EH (cell line): ENCODE results near the gene SFI1.

Source experiments
- DNase-seq: peaks from one replicate; pipeline ENCODE4 v3.0.0-alpha.2; 2015; ENCODE audit warnings: low read depth

Gene SFI1

DNA sequence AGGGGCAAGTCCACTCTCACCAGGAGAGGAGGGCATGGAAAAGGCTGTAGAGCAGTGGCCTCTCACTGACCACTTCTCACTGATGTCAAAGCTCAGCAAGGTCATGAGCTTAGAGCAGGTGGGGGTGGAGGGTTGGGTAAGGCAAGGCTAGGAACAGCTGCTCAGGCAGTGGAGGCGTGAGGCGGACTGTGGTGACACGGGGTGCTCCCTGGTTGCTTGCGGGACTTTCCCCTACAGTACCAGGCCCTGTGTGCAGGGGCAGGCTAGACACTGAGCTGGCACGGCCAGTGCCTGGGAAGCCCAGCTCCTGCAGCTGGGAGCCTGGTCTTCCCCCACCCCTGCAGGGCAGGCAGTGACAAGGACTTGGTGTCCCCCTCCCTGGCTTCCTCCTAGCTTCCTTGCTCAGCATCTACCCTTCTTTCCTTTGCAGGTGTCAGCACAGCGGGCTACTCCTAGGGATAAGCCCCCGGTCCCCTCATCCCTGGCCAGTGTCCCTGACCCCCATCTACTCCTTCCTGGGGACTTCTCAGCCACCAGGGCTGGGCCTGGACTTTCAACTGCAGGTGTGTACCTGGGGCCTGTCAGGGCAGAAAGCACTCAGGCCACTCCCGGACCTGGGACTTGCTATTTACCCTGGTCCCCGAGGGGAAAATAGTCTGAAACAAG, 120.1 kb downstream of the SFI1 start:
- DNase-seq: no peak

- no peak for DNase-seq
Observed at GRCh38 chr22:31618057-31618456, 121.7 kb downstream of the SFI1 start.

- DNase-seq: no peak
Observed at GRCh38 chr22:31618471-31619176, 122.3 kb downstream of the SFI1 start.

- no peak for DNase-seq
Observed at GRCh38 chr22:31619611-31620300, 123.4 kb downstream of the SFI1 start.

DNA sequence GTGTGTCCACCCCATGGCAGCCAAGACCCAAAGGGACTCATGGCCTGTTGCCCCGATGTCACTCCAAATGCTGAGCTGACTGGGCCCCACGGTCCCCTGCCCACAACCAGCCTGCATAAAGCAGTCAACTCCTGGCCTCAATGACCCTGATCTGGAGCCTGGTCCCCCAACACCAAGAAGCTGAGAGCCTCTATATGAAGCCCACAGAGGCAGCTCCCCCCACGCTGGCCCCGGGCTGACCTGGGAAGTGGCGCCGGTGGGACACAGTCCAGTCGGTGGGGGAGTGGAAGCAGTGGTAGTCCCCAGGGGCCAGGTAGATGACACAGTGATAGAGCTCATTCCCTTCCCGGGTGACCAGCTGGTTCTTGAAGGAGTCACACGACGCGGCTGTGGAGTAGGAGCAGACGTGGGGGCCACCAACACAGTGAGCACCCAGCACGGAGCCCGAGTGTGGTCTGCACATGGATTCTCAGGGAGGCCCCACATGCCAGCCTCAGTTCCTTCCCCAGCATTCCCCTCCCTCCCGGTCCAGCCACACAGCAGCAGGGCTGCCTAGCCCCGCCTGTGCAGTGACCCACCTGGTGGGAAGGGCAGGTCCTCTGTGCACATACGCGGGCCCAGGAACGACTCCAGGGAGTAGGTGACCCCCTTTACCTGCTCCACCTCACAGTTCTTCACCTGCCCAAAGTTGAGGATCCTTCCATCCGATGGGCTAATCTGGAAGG, 124.6 kb downstream of the SFI1 start:
- no peak for DNase-seq

- DNase-seq: no peak
Observed at GRCh38 chr22:31621507-31622124, 125.3 kb downstream of the SFI1 start.

- no peak for DNase-seq
Observed at GRCh38 chr22:31622980-31623379, 126.6 kb downstream of the SFI1 start.

DNA sequence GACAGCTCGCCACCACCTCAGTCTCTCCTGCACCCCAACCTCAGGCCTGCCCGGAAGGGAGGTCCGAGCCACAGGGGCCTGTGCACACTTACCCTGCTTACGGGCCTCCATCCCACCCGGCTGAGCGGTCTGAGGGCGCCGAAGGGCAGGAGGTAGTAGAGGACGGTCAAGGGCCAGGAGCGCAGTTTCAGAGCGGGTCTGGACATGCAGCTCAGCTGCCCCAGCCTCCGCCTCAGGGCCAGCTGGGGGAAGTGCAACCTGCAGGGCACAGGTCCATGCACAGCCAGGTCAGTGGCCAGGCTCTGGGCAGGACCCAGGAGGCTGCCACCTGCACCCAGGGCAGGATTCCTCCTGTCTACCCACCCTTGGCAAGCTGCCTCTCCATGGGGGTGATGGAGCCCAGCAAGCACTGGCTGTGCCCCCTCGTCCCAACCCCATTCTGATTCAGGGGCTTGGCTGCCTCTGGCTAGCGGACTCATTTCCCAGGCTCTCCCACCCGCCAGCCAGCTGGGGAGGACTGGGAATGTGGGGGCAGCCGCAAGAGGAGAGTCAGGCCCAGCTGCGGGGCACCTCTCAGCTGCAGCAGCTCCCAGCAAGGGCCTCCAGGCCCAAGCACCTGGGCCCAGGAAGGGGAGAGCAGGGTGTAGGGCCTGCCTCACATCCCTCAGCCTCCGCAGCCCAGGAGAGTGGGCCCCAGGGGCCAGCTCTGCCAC, 127.4 kb downstream of the SFI1 start:
- no peak for DNase-seq

DNA sequence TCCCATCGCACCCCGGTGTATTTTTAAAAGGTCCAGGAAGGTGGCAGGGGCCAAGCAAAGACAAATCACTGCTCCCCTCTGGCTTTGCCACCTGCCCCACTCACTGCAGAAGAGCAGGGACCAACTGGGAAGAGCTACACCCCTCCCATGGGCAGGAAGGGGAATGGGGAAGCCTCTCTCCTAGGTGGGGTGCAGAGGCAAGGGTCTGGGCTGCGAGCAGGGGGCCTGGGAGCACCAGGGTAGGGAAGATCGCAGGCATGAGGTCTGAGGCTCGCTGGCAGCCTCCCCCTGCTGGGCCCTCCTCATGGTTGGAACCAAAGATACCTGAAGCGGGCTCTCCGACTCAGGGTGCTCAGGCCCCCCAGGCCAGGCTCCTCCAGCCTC, 128.9 kb downstream of the SFI1 start:
- no peak for DNase-seq

GRCh38 chr22:31625661-31626426, 129.5 kb downstream of the SFI1 start:
- DNase-seq: no peak

DNA sequence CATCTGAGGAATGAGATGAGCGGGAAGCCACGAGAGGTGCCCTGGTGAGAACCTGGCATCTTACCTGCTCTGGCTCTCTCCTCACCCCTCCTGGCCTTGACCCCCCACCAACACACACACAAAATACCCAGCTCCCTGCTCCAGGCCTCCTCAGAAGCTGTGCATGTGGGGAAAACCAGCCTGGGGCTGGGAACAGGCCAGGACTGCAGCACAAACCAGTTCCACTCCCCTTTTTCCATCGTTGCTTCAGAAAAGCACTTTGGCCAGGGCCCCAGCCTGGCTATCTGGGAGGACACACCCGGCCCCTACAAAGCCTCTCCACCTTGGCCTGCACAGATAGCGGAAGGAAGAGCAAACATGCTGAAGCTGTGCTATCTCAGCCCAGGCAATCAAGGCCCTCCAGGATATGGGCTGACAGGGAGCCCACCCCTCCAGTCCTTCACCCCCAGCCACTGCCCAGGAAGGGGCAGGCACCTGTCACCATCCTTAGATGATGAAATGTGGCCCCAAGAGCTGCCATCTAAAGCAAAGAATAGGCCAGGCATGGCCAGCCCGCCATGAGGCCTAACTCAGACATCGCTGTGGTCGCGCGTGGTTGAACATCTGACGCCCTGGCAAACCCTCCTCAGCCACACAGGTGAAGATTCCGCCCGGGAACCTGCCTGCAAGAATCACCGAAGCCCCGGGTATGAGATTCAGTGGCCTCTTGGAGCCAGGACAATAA, 130.3 kb downstream of the SFI1 start:
- no peak for DNase-seq

DNA sequence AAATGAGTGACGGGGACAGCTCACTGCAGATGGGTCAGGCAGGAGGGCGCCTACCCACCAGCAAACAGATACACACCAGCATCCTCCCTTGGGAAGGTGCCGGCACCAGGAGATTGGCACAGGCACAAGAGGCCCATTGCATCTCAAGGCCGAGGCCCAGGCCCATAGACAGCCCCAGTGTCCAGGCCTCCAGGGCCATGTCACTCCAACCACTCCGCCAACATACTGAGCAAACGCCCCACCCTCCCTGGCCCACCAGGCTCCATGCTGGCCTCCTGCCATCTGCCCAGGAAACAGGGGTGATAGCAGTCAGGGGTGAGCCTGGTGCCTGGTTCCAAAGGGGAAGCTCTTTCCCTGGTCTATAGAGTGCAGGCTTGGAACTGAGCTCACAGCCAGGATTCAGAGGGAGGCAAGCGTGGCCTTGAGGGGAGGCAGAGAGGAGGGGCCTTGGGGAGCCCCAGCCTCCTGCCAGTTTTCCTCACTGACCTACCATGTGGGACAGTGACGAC, 130.9 kb downstream of the SFI1 start:
- DNase-seq: no peak

DNA sequence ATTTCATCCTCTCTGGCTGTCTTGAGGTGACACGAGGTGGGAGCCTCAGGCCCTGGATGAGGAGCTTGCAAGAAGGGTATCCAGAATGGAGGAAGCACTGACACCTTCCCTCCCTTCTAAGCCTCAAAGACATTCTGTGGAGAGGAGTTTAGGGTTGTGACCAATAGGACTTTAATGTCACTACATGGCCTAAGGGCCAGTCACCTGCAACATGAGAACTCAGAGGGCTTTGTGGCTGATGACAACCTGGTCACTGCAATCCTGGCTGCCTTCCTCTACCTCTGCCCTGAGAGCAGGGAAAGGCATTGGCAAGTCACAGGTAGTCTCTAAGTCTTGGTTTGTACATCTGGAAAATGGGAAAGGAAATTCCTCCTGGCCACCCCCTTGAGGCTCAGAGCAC, 132.0 kb downstream of the SFI1 start:
- no peak for DNase-seq

DNA sequence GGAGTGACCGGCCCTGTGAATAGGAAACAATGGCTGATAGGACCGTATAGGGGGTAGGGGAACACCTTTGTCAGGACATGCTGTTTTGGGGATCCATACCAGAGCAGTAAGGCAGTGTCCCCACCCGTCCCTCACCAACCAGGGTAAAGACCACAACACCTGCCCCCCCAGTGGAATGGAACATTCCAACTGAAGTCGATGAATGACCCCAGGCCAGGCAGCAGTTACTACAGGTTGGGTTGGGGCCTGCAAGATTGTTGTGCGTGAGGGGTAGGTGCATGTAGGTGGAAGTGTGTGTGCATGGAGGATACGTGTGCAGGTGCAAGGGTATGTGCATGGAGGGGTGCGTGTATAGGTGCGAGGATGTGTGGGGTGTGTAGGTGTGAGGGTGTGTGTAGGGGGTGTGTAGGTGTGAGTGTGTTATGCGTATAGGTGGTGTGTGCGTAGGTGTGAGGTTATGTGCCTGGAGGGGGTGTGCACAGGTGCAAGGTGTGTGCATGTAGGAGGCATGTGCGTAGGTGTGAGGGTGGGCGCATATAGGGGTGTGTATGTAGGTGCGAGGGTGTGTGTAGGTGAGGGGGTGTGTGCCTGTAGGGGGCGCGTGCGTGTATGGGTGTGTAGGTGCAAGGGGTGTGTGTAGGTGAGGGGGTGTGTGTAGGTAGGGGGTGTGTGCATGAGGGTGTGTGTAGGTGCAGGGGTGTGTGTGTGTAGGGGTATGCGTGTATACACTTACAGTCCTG, 132.8 kb downstream of the SFI1 start:
- DNase-seq: no peak

DNA sequence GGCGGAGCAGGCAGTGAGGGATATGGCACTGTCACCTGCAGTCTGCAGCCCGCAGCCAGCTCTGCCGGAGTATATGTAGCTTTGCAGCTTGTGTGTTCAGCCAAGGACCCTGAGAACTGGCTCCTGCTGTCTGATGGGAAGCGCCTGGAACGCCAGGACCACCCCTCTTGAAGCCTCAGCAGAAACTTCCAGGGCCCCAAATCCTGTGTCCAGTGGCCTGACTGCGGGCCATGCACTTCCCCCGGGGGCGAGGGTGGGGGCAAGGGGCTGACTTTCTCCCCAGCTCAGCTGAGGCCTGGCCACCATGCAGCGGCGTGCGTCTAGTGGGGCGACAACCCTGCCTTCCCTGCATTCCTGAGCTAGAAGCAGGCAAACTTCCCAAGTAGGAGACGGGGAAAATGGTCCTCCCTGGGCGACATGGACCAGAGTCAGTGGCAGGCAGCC, 133.4 kb downstream of the SFI1 start:
- no peak for DNase-seq

GRCh38 chr22:31630331-31631329, 134.3 kb downstream of the SFI1 start:
- peak; percentile 85 for DNase-seq

DNA sequence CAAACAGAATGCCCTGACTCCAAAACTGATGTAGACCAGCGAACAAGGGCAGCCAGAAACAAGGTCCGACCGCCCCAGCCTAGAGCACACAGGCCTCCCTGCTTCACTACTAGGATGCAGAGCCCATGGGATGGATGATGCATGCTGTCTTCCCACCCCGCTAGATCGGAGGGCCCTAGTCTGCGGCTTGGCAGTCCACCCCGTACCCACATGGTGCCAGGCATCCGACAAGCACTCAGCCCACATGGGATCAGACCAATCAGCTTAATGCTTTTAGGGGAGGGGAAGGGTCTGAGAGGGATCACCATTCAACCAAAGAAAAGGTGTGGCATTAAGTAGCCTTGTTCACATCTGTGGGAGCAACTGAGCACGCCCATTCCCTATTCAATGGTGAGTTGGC, 135.1 kb downstream of the SFI1 start:
- DNase-seq: no peak
